Esophagus muscularis mucosa (tissue), 3 donors: ENCODE results near the gene PDE4D.

Experiments
- POLR2A ChIP-seq: fragments of 450-650 bp; IDR thresholded peaks from one replicate; pipeline ENCODE4 v1.6.1; 2017; ENCODE audit warnings: antibody characterized with exemption, moderate library complexity, mild to moderate bottlenecking, low read depth
- POLR2AphosphoS5 ChIP-seq, 2 donors: sonication (generic); formaldehyde crosslinking; IDR thresholded peaks; one replicate each; pipeline ENCODE4 v1.6.1; 2017; ENCODE audit warnings: antibody characterized with exemption in 2 of 2
- TF ChIP-seq, protein P1 (sequence below), 3 experiments: fragments of 200-600 bp in 2 of 3; fragments of 450-650 bp in 1 of 3; sonication (generic) in 2 of 3; IDR thresholded peaks; one replicate each; pipeline ENCODE4 v1.5.1; 2017 to 2019; ENCODE audit warnings: antibody characterized with exemption in 3 of 3, mild to moderate bottlenecking in 2 of 3, moderate library complexity in 1 of 3

DNA sequence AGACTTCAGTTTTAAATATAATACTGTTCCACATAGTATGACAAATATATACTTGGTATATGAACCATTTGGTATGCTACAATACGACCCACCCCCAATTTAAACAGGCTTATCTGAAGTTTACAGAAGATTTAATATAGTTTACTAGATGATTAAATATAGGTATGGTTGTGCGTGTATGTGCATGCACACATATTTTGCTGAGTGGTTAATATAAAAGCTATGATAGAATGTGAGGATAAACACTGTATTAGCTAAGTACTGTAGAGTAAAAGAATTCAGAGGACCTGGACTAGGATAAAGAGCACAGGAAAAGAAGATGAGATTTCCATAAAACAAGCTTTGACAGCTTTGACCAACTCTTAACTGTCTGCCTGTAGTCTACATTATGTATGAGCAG is 356.7 kb downstream of the PDE4D start:
- TF ChIP-seq POLR2A = no peak
- no peak for TF ChIP-seq POLR2AphosphoS5 (IDR thresholded peaks at IDR 0.05)
- TF ChIP-seq, protein P1, sequence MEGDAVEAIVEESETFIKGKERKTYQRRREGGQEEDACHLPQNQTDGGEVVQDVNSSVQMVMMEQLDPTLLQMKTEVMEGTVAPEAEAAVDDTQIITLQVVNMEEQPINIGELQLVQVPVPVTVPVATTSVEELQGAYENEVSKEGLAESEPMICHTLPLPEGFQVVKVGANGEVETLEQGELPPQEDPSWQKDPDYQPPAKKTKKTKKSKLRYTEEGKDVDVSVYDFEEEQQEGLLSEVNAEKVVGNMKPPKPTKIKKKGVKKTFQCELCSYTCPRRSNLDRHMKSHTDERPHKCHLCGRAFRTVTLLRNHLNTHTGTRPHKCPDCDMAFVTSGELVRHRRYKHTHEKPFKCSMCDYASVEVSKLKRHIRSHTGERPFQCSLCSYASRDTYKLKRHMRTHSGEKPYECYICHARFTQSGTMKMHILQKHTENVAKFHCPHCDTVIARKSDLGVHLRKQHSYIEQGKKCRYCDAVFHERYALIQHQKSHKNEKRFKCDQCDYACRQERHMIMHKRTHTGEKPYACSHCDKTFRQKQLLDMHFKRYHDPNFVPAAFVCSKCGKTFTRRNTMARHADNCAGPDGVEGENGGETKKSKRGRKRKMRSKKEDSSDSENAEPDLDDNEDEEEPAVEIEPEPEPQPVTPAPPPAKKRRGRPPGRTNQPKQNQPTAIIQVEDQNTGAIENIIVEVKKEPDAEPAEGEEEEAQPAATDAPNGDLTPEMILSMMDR (IDR thresholded peaks at IDR 0.05) = no peak
